Mesenchymal stem cell (in vitro differentiated cells and primary cell): ENCODE results near the gene TSFM.
A peak's percentile ranks its signal among the peaks of the same experiment; 100 is the strongest.

Source experiments
- DNase-seq: peaks from one replicate; pipeline ENCODE4 v3.0.0-alpha.2; 2013
- H2AFZ ChIP-seq: one replicate; pipeline ENCODE4 v1.6.1; 2013; ENCODE audit warnings: low read depth, mild to moderate bottlenecking, control low read depth, inconsistent platforms, low read length, moderate library complexity
- H2AK5ac ChIP-seq: 2 replicates; pipeline ENCODE4 v1.6.1; 2013; ENCODE audit warnings: low read length, moderate library complexity, mild to moderate bottlenecking, inconsistent platforms; ENCODE audit not compliant: severe bottlenecking
- H2BK120ac ChIP-seq: one replicate; pipeline ENCODE4 v1.6.1; 2013; ENCODE audit warnings: low read depth, mild to moderate bottlenecking, inconsistent platforms, low read length, moderate library complexity
- H2BK12ac ChIP-seq, 2 experiments: one replicate each; pipeline ENCODE4 v1.6.1; 2013; ENCODE audit warnings: inconsistent platforms in 2 of 2, low read length in 2 of 2, mild to moderate bottlenecking in 2 of 2, moderate library complexity in 2 of 2, control low read depth in 1 of 2
- H2BK15ac ChIP-seq: one replicate; pipeline ENCODE4 v1.6.1; 2013; ENCODE audit warnings: mild to moderate bottlenecking, low read depth, inconsistent platforms; ENCODE audit not compliant: poor library complexity, severe bottlenecking
- H2BK5ac ChIP-seq: 2 replicates; pipeline ENCODE4 v1.6.1; 2013; ENCODE audit warnings: low read depth, mild to moderate bottlenecking, low read length, control low read depth, inconsistent platforms; ENCODE audit not compliant: poor library complexity, severe bottlenecking
- H3K14ac ChIP-seq, 2 experiments: one replicate each; pipeline ENCODE4 v1.6.1; 2013; ENCODE audit warnings: inconsistent platforms in 2 of 2, low read length in 2 of 2, control low read depth in 1 of 2, mild to moderate bottlenecking in 1 of 2, moderate library complexity in 1 of 2
- H3K18ac ChIP-seq, 2 experiments: one replicate each; pipeline ENCODE4 v1.6.1; 2013; ENCODE audit warnings: inconsistent platforms in 2 of 2, low read length in 2 of 2, control low read depth in 1 of 2, low read depth in 1 of 2, mild to moderate bottlenecking in 1 of 2
- H3K23ac ChIP-seq, 2 experiments: one replicate each; pipeline ENCODE4 v1.6.1; 2013; ENCODE audit warnings: inconsistent platforms in 2 of 2, low read length in 2 of 2, mild to moderate bottlenecking in 2 of 2, moderate library complexity in 2 of 2, control low read depth in 1 of 2
- H3K27ac ChIP-seq: 2 replicates; pipeline ENCODE4 v1.5.1; 2013; ENCODE audit warnings: mild to moderate bottlenecking, moderate library complexity, low read length, control low read depth, inconsistent platforms; ENCODE audit not compliant: poor library complexity, severe bottlenecking
- H3K27me3 ChIP-seq, 2 experiments: 2 replicates each; pipeline versions ENCODE4 v1.6.1 to v1.7.0; 2013; ENCODE audit warnings: low read length in 2 of 2, mild to moderate bottlenecking in 2 of 2, moderate library complexity in 2 of 2, control low read depth in 1 of 2, inconsistent platforms in 1 of 2; ENCODE audit not compliant: control insufficient read depth in 1 of 2, insufficient read depth in 1 of 2
- H3K36me3 ChIP-seq, 2 experiments: 2 replicates each; pipeline versions ENCODE4 v1.6.1 to v1.7.0; 2013; ENCODE audit warnings: low read length in 2 of 2, control low read depth in 1 of 2, inconsistent platforms in 1 of 2, low read depth in 1 of 2, mild to moderate bottlenecking in 1 of 2; ENCODE audit not compliant: insufficient read depth in 2 of 2, control insufficient read depth in 1 of 2
- H3K4ac ChIP-seq, 2 experiments: one replicate each; pipeline ENCODE4 v1.6.1; 2013; ENCODE audit warnings: inconsistent platforms in 2 of 2, low read length in 2 of 2, mild to moderate bottlenecking in 2 of 2, moderate library complexity in 2 of 2, control low read depth in 1 of 2, low read depth in 1 of 2
- H3K4me1 ChIP-seq: 2 replicates; pipeline ENCODE4 v1.6.1; 2013; ENCODE audit warnings: low read depth, low read length, control low read depth; ENCODE audit not compliant: control insufficient read depth, insufficient read depth
- H3K4me2 ChIP-seq: 2 replicates; pipeline ENCODE4 v1.6.1; 2013; ENCODE audit warnings: low read length, mild to moderate bottlenecking, inconsistent platforms; ENCODE audit not compliant: poor library complexity, severe bottlenecking
- H3K4me3 ChIP-seq, 2 experiments: 2 replicates each; pipeline versions ENCODE4 v1.5.1 to v1.7.0; 2013; ENCODE audit warnings: low read length in 2 of 2, mild to moderate bottlenecking in 2 of 2, control low read depth in 1 of 2, low read depth in 1 of 2; ENCODE audit not compliant: insufficient read depth in 1 of 2
- H3K79me1 ChIP-seq: replicated peaks from 2 replicates; pipeline ENCODE4 v1.6.1; 2013; ENCODE audit warnings: mild to moderate bottlenecking, control low read depth, low read length, inconsistent platforms; ENCODE audit not compliant: poor library complexity, severe bottlenecking
- H3K9ac ChIP-seq: 2 replicates; pipeline ENCODE4 v1.7.0; 2013; ENCODE audit warnings: mild to moderate bottlenecking, low read length, moderate library complexity
- H3K9me3 ChIP-seq: 2 replicates; pipeline ENCODE4 v1.7.0; 2013; ENCODE audit warnings: mild to moderate bottlenecking, low read length; ENCODE audit not compliant: control insufficient read depth
- H4K8ac ChIP-seq: one replicate; pipeline ENCODE4 v1.6.1; 2013; ENCODE audit warnings: inconsistent platforms, mild to moderate bottlenecking, low read length, moderate library complexity
- H4K91ac ChIP-seq: one replicate; pipeline ENCODE4 v1.6.1; 2013; ENCODE audit warnings: mild to moderate bottlenecking, low read length, inconsistent platforms
- WGBS: methylation state at CpG from one replicate; pipeline ENCODE4 v1.1.7; 2013; ENCODE audit warnings: mixed read lengths; 5-methylcytosine and 5-hydroxymethylcytosine counted together

TSFM gene

GRCh38 chr12:57780284-57780897 is 2.2 kb upstream of the TSFM start:
- no peak overlapping the region for H2BK120ac ChIP-seq
- H2BK5ac ChIP-seq, result no peak overlapping the region
- no peaks in the 10 kb centered on the region for H3K4me1 ChIP-seq
- H4K91ac ChIP-seq, result no peak overlapping the region
- 94% methylated on average over 4 of the region's 4 CpGs for WGBS
- H3K27ac ChIP-seq, result no peak overlapping the region
- no peak overlapping the region for H3K4me2 ChIP-seq
- no peak overlapping the region for H2BK15ac ChIP-seq
- H3K4me3 ChIP-seq, result no peak overlapping the region
- H2AFZ ChIP-seq, result no peak overlapping the region
- no peak overlapping the region for H3K4ac ChIP-seq
- H2AK5ac ChIP-seq, result no peak overlapping the region
- H3K36me3 ChIP-seq, result peaks cover 9 to 45% of the 10 kb centered on the region in 2 experiments
- no peak overlapping the region for H4K8ac ChIP-seq
- no peaks in the 10 kb centered on the region for H3K9me3 ChIP-seq
- no peaks in the 10 kb centered on the region for H3K27me3 ChIP-seq
- H3K23ac ChIP-seq, result no peak overlapping the region
- no peak overlapping the region for H2BK12ac ChIP-seq
- no peak overlapping the region for H3K9ac ChIP-seq
- peaks cover 14% of the 10 kb centered on the region for H3K79me1 ChIP-seq
- no peak overlapping the region for H3K14ac ChIP-seq
- H3K18ac ChIP-seq, result no peak overlapping the region
- DNase-seq, result no peak

DNA sequence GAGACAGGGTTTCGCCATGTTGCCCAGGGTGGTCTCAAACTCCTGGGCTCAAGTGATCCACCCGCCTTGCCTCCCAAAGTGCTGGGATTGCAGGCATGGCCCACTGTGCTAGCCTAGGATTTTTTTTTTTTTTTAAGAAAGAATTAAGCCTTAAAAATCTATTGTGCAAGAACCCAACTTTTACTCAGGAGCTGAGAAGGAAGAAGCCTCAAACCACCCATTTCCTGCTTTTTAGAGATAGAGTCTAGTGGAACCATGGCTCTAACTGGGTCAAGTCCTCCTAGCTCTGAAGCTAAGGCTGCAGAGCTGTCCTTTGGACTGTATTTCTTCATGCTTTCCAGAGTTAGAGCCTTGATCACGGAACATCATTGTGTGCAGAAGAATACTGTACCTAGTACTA is 1.3 kb upstream of the TSFM start:
- H3K18ac ChIP-seq, result no peak overlapping the region
- H3K79me1 ChIP-seq, result peaks cover 20% of the 10 kb centered on the region

GRCh38 chr12:57781801-57782200 is 786 bp upstream of the TSFM start:
- no peaks in the 10 kb centered on the region for H3K27me3 ChIP-seq
- no peak overlapping the region for H2BK120ac ChIP-seq
- no peak overlapping the region for H3K27ac ChIP-seq
- no peak overlapping the region for H4K8ac ChIP-seq
- no peak overlapping the region for H3K18ac ChIP-seq
- no peak overlapping the region for H2BK15ac ChIP-seq
- H3K4me1 ChIP-seq, result no peaks in the 10 kb centered on the region
- H3K23ac ChIP-seq, result no peak overlapping the region
- no peak overlapping the region for H3K9ac ChIP-seq
- peaks cover 23% of the 10 kb centered on the region for H3K79me1 ChIP-seq
- peaks cover 10 to 49% of the 10 kb centered on the region in 2 experiments for H3K36me3 ChIP-seq
- H3K4me3 ChIP-seq, result no peak overlapping the region
- no peaks in the 10 kb centered on the region for H3K9me3 ChIP-seq
- no peak overlapping the region for H3K4ac ChIP-seq
- H2BK5ac ChIP-seq, result no peak overlapping the region
- no peak for DNase-seq
- no peak overlapping the region for H3K4me2 ChIP-seq
- 64% methylated on average over 2 of the region's 2 CpGs for WGBS
- no peak overlapping the region for H3K14ac ChIP-seq
- H2BK12ac ChIP-seq, result no peak overlapping the region
- no peak overlapping the region for H4K91ac ChIP-seq
- H2AFZ ChIP-seq, result no peak overlapping the region
- H2AK5ac ChIP-seq, result no peak overlapping the region

More for the DNA sequence above, 1.3 kb upstream of the TSFM start:
- Histone ChIP-seq H2BK120ac (no peak overlapping the region), H3K23ac (no peak overlapping the region), H2BK15ac (no peak overlapping the region), H2BK12ac (no peak overlapping the region), H3K4me3 (no peak overlapping the region), H3K9ac (no peak overlapping the region), H2BK5ac (no peak overlapping the region), H3K27me3 (no peaks in the 10 kb centered on the region), H3K36me3 (peaks cover 10 to 45% of the 10 kb centered on the region in 2 experiments), H3K4me2 (no peak overlapping the region), H2AFZ (no peak overlapping the region), H3K4me1 (no peaks in the 10 kb centered on the region), H4K91ac (no peak overlapping the region), H2AK5ac (no peak overlapping the region), H4K8ac (no peak overlapping the region), H3K9me3 (no peaks in the 10 kb centered on the region), H3K4ac (no peak overlapping the region), H3K14ac (no peak overlapping the region), H3K27ac (no peak overlapping the region)
- 98% methylated on average over 3 of the region's 3 CpGs for whole genome bisulfite sequencing
- no peak for DNase-seq

DNA sequence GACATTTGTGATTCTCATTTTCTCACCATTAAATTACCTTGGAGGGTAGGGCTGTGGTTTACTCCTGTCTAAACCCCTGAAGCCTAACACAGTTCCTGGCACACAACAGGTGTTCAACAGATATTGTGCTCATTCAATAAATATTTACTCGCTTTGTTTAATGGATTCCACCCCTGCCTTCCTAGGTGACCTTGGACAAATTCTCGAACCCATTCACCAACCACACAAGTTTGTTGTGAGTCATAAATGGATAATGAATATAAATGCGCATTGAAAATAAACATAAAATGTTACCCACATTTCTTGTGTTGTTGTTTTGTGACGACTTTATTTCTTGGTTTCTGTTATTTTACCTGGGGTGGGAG is 362 bp upstream of the TSFM start:
- Histone ChIP-seq H4K8ac (no peak overlapping the region), H4K91ac (no peak overlapping the region), H3K14ac (no peak overlapping the region), H2BK15ac (no peak overlapping the region), H2BK120ac (no peak overlapping the region), H3K36me3 (peaks cover 10 to 49% of the 10 kb centered on the region in 2 experiments), H3K4me2 (no peak overlapping the region), H2AK5ac (no peak overlapping the region), H2BK12ac (no peak overlapping the region), H3K9me3 (no peaks in the 10 kb centered on the region), H3K9ac (peak overlapping the region; percentile 96), H2BK5ac (no peak overlapping the region), H3K18ac (no peak overlapping the region), H3K4me1 (no peaks in the 10 kb centered on the region), H2AFZ (no peak overlapping the region), H3K4ac (no peak overlapping the region), H3K79me1 (peaks cover 23% of the 10 kb centered on the region), H3K4me3 (peak overlapping the region in 1 of 2 experiments; percentile 99), H3K23ac (no peak overlapping the region), H3K27me3 (no peaks in the 10 kb centered on the region), H3K27ac (no peak overlapping the region)
- DNase-seq, result no peak
- 0% methylated on average over 2 of the region's 4 CpGs for WGBS
